Daoy (cell line): ENCODE measurements around the gene LMF1. TPM values are rescaled to one million over a fixed set of nuclear protein-coding genes. Genes with fewer than 3 reads are reported as not detected.

ENCODE experiments used
- DNase-seq: peaks from one replicate; pipeline ENCODE4 v3.0.0-alpha.2; 2015; ENCODE audit warnings: low read depth
- total RNA-seq: library from RNA; depleted of rRNA; stranded (reverse); fragments of >200 nt; shearing (Covaris generic); gene quantifications from 2 replicates; pipeline ENCODE4 v1.2.3, GENCODE V29; 2014

Gene LMF1
- total RNA-seq, 1 experiment from 2014 or later = 2.6 TPM

GRCh38 chr16:929227-930073 is 41.3 kb downstream of the LMF1 start:
- DNase-seq = no peak

GRCh38 chr16:928526-928925 is 42.3 kb downstream of the LMF1 start:
- no peak for DNase-seq

- no peak for DNase-seq
Measured at GRCh38 chr16:927931-928330, 42.9 kb downstream of the LMF1 start.

- no peak for DNase-seq
Measured at GRCh38 chr16:927406-927805, 43.4 kb downstream of the LMF1 start.

GRCh38 chr16:926715-927114 is 44.1 kb downstream of the LMF1 start:
- DNase-seq = no peak

GRCh38 chr16:924806-925205 is 46.0 kb downstream of the LMF1 start:
- no peak for DNase-seq

GRCh38 chr16:924063-924462 is 46.7 kb downstream of the LMF1 start:
- DNase-seq = no peak

- DNase-seq = no peak
Measured at GRCh38 chr16:923184-923583, 47.6 kb downstream of the LMF1 start.

- DNase-seq = no peak
Measured at GRCh38 chr16:922051-922450, 48.7 kb downstream of the LMF1 start.

- no peak for DNase-seq
Measured at GRCh38 chr16:921321-921905, 49.4 kb downstream of the LMF1 start.

- DNase-seq = no peak
Measured at GRCh38 chr16:920717-921116, 50.1 kb downstream of the LMF1 start.

GRCh38 chr16:920051-920681 is 50.6 kb downstream of the LMF1 start:
- DNase-seq = no peak

GRCh38 chr16:919658-920050 is 51.1 kb downstream of the LMF1 start:
- no peak for DNase-seq

- no peak for DNase-seq
Measured at GRCh38 chr16:918741-919657, 51.8 kb downstream of the LMF1 start.

GRCh38 chr16:918068-918467 is 52.7 kb downstream of the LMF1 start:
- DNase-seq = no peak

GRCh38 chr16:917591-918061 is 53.2 kb downstream of the LMF1 start:
- DNase-seq = no peak

- DNase-seq = no peak
Measured at GRCh38 chr16:916035-916799, 54.6 kb downstream of the LMF1 start.

GRCh38 chr16:915546-915945 is 55.2 kb downstream of the LMF1 start:
- DNase-seq = no peak

- DNase-seq = peak; percentile 17
Measured at GRCh38 chr16:914440-914839, 56.3 kb downstream of the LMF1 start.

- no peak for DNase-seq
Measured at GRCh38 chr16:913817-914439, 56.9 kb downstream of the LMF1 start.
